ENCODE measurements around the gene FIZ1. TPM values are rescaled to one million over a fixed set of nuclear protein-coding genes. Genes with fewer than 3 reads are reported as not detected.

The FIZ1 gene
- total RNA-seq, 4 donors from 2014 or later, result 4.8 to 11.7 (median 7.9) TPM

DNA sequence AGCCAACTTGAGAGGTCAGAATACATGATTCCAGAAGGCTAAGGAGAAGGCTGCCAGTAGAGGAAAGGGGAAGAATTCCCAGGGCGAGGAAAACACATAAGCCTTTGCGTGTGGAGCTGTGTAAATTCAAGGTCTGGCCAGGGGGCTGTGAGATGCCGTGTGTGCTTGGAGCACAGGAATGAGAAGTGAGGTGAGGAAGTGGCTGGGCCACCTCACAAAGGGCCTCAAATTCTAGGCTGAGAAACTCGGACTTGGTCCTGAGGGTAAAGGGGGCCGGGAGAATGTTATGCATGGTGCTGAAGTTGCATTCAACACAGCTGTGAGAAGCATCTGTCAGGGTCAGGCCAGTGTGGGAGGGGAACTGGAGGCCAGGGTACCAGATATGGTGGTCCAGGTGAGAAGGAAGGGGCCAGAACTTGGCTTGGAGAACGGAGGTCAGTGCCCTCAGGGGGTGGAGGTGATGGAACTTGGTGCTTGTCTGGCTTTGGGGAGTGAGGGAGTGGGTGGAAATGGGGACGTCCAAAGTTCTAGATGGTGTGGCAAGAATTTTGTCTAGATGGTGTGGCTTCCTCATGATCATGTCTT, 36.6 kb upstream of the FIZ1 start:
- H3K27me3 ChIP-seq, result no peaks in the 10 kb centered on the region
- H3K27ac ChIP-seq, result peak overlapping the region; percentile 98 to 100 (median 100)
- 56 to 60% methylated on average over 7 of the region's 7 CpGs for WGBS, 2 donors
- peak overlapping the region; percentile 96 to 100 (median 99) for H3K4me3 ChIP-seq
- TF ChIP-seq EP300 (IDR thresholded peaks at IDR 0.05) (no peak), POLR2A (IDR thresholded peaks at IDR 0.05) (no peak)
- TF ChIP-seq, protein P1, sequence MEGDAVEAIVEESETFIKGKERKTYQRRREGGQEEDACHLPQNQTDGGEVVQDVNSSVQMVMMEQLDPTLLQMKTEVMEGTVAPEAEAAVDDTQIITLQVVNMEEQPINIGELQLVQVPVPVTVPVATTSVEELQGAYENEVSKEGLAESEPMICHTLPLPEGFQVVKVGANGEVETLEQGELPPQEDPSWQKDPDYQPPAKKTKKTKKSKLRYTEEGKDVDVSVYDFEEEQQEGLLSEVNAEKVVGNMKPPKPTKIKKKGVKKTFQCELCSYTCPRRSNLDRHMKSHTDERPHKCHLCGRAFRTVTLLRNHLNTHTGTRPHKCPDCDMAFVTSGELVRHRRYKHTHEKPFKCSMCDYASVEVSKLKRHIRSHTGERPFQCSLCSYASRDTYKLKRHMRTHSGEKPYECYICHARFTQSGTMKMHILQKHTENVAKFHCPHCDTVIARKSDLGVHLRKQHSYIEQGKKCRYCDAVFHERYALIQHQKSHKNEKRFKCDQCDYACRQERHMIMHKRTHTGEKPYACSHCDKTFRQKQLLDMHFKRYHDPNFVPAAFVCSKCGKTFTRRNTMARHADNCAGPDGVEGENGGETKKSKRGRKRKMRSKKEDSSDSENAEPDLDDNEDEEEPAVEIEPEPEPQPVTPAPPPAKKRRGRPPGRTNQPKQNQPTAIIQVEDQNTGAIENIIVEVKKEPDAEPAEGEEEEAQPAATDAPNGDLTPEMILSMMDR (IDR thresholded peaks at IDR 0.05), result no peak
- H3K4me1 ChIP-seq, result peaks cover 0 to 75% (median 35%) of the 10 kb centered on the region in 4 donors
- no peaks in the 10 kb centered on the region for H3K9me3 ChIP-seq
- DNase-seq (ENCODE audit: low spot score in 2 of 2), result no peak
- H3K36me3 ChIP-seq, result peaks cover 0 to 5% (median 0%) of the 10 kb centered on the region in 3 donors

DNA sequence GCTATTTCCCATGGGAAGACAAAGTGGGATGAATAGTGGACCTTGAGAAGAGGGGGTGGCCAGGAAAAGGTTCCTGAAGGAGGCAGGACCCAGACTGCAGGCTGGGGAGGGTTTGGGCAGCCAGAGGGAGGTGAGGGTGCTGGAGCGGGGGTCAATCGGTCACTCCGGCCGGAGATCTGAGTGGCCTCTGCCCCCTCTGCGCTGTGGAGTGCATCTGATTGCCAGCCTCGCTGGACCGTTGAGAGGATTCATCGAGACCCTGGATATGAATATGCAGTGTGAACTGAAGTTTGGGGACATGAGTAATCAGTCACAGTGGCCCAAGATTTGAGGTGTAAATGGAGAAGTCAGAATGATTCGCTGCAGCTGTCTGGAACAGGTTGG, 36.0 kb upstream of the FIZ1 start:
- Histone ChIP-seq H3K9me3 (no peaks in the 10 kb centered on the region), H3K27ac (peak overlapping the region; percentile 98 to 100 (median 100)), H3K36me3 (peaks cover 0 to 5% (median 0%) of the 10 kb centered on the region in 3 donors), H3K27me3 (no peaks in the 10 kb centered on the region), H3K4me1 (peaks cover 0 to 71% (median 33%) of the 10 kb centered on the region in 4 donors), H3K4me3 (peak overlapping the region; percentile 96 to 100 (median 99))
- WGBS, 2 donors, result 4 to 7% methylated on average over 9 of the region's 9 CpGs
- no peak for DNase-seq (ENCODE audit: low spot score in 2 of 2)
- TF ChIP-seq, protein P1 (IDR thresholded peaks at IDR 0.05), result no peak
- TF ChIP-seq POLR2A (IDR thresholded peaks at IDR 0.05) (no peak), EP300 (IDR thresholded peaks at IDR 0.05) (no peak)

DNA sequence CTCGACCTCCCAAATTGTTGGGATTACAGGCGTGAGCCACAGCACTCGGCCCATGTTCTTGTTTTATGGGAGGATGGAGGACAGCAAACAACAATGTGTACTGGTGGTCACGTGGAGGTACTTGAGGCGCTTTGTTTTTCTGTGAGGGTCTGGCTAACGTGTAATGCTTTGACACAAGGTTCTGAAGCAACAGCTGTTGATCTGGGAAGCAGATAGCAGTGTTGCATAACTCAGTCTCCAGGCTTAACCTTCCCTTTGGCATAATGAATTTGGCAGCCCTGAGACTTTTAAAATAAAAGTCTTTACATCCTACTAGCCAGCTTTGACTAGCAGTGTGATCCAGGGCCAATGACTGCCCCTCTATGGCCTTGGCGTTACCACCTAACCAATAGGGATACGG, 34.5 kb upstream of the FIZ1 start:
- Histone ChIP-seq H3K9me3 (no peaks in the 10 kb centered on the region), H3K36me3 (peaks cover 0 to 5% (median 0%) of the 10 kb centered on the region in 3 donors), H3K4me1 (peaks cover 0 to 56% (median 22%) of the 10 kb centered on the region in 4 donors), H3K4me3 (no peak overlapping the region), H3K27ac (peak overlapping the region in 2 of 4 donors; percentile 100), H3K27me3 (no peaks in the 10 kb centered on the region)
- no peak for DNase-seq (ENCODE audit: low spot score in 2 of 2)
- TF ChIP-seq, protein P1 (IDR thresholded peaks at IDR 0.05), result no peak
- TF ChIP-seq EP300 (IDR thresholded peaks at IDR 0.05) (no peak), POLR2A (IDR thresholded peaks at IDR 0.05) (no peak)
- WGBS, 2 donors, result 85 to 88% methylated on average over 8 of the region's 8 CpGs

DNA sequence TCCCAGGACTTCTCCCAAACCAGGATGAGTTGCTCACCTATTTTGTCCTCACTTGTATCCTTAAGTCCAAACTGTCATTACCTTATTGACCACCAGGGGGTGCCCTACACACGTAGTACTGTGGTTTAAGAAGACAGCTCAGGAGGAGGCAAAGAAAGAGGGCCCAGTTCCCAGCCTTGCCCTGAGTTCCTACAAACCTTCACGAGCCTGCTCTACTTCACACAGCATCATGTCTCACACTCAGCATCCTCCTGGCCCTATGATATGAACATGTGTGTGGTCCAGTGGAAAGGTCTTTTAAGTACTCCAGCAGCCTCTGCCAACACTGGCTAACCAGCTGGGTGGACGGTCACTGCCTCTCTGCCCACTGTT, 33.1 kb upstream of the FIZ1 start:
- H3K9me3 ChIP-seq, result no peaks in the 10 kb centered on the region
- H3K4me1 ChIP-seq, result peaks cover 0 to 42% (median 21%) of the 10 kb centered on the region in 4 donors
- no peaks in the 10 kb centered on the region for H3K36me3 ChIP-seq
- TF ChIP-seq, protein P1 (IDR thresholded peaks at IDR 0.05), result peak; percentile 81 to 89 (median 85)
- no peak for TF ChIP-seq POLR2A (IDR thresholded peaks at IDR 0.05)
- 21 to 22% methylated on average over 3 of the region's 3 CpGs for WGBS, 2 donors
- DNase-seq (ENCODE audit: low spot score in 2 of 2), result peak; percentile 91 to 100
- no peaks in the 10 kb centered on the region for H3K27me3 ChIP-seq
- H3K27ac ChIP-seq, result peak overlapping the region in 3 of 4 donors; percentile 21 to 78 (median 45)
- no peak overlapping the region for H3K4me3 ChIP-seq

DNA sequence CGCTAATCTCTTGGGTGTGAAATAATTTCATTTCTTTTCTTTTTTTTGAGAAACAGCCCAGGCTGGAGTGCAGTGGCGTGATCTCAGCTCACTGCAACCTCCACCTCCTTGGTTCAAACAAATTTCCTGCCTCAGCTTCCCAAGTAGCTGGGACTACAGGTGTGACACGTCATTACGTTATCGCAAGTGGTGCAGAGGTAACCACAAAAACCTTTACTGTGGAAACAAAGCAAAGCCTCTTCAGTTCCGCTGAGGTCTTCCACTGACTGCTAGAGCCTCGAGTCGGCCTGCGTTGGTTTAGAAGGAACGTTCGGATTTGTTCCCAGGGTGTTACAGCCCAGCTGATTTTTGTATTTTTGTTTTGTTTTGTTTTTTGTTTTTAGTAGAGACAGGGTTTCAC, 27.0 kb upstream of the FIZ1 start:
- Histone ChIP-seq H3K4me3 (no peak overlapping the region), H3K36me3 (peaks cover 0 to 15% (median under 1%) of the 10 kb centered on the region in 3 donors), H3K27me3 (no peaks in the 10 kb centered on the region), H3K4me1 (peaks cover 4 to 22% (median 6%) of the 10 kb centered on the region in 4 donors), H3K27ac (no peak overlapping the region), H3K9me3 (no peaks in the 10 kb centered on the region)
- TF ChIP-seq, protein P1 (IDR thresholded peaks at IDR 0.05), result no peak
- no peak for TF ChIP-seq POLR2A (IDR thresholded peaks at IDR 0.05)
- TF ChIP-seq EP300 (IDR thresholded peaks at IDR 0.05), result no peak
- DNase-seq (ENCODE audit: low spot score in 2 of 2), result no peak
- WGBS, 2 donors, result 88 to 89% methylated on average over 11 of the region's 11 CpGs
